22Rv1 (cell line): Measurements from ENCODE around the gene MAP3K4.

ENCODE experiments used
- ZFX ChIP-seq: fragments of 450-650 bp; IDR thresholded peaks from 2 replicates; pipeline ENCODE4 v1.6.1; 2017; ENCODE audit warnings: antibody characterized with exemption, borderline replicate concordance
- TF ChIP-seq, protein P1 (sequence below): fragments of 450-650 bp; IDR thresholded peaks from 2 replicates; pipeline ENCODE4 v1.5.1; 2017; ENCODE audit warnings: mild to moderate bottlenecking

GRCh38 chr6:160965893-160966292, 25.7 kb upstream of the MAP3K4 start:
- TF ChIP-seq, protein P1, sequence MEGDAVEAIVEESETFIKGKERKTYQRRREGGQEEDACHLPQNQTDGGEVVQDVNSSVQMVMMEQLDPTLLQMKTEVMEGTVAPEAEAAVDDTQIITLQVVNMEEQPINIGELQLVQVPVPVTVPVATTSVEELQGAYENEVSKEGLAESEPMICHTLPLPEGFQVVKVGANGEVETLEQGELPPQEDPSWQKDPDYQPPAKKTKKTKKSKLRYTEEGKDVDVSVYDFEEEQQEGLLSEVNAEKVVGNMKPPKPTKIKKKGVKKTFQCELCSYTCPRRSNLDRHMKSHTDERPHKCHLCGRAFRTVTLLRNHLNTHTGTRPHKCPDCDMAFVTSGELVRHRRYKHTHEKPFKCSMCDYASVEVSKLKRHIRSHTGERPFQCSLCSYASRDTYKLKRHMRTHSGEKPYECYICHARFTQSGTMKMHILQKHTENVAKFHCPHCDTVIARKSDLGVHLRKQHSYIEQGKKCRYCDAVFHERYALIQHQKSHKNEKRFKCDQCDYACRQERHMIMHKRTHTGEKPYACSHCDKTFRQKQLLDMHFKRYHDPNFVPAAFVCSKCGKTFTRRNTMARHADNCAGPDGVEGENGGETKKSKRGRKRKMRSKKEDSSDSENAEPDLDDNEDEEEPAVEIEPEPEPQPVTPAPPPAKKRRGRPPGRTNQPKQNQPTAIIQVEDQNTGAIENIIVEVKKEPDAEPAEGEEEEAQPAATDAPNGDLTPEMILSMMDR = no peak
- TF ChIP-seq ZFX = no peak
